ENCODE results near the gene PARD6A.

DNA sequence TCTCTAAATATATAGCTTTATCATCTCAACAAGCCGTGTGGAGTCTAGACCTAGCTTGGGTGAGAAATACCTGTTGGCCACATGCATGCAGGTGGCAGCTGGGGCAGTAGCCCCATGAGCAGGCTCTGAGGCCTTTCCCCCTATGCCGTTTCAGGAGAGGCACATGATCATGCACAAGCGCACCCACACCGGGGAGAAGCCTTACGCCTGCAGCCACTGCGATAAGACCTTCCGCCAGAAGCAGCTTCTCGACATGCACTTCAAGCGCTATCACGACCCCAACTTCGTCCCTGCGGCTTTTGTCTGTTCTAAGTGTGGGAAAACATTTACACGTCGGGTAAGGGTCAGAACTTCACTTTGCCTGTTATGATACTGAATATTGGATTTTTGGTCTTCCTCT, 32.5 kb upstream of the PARD6A start:
- TF ChIP-seq, protein P1, sequence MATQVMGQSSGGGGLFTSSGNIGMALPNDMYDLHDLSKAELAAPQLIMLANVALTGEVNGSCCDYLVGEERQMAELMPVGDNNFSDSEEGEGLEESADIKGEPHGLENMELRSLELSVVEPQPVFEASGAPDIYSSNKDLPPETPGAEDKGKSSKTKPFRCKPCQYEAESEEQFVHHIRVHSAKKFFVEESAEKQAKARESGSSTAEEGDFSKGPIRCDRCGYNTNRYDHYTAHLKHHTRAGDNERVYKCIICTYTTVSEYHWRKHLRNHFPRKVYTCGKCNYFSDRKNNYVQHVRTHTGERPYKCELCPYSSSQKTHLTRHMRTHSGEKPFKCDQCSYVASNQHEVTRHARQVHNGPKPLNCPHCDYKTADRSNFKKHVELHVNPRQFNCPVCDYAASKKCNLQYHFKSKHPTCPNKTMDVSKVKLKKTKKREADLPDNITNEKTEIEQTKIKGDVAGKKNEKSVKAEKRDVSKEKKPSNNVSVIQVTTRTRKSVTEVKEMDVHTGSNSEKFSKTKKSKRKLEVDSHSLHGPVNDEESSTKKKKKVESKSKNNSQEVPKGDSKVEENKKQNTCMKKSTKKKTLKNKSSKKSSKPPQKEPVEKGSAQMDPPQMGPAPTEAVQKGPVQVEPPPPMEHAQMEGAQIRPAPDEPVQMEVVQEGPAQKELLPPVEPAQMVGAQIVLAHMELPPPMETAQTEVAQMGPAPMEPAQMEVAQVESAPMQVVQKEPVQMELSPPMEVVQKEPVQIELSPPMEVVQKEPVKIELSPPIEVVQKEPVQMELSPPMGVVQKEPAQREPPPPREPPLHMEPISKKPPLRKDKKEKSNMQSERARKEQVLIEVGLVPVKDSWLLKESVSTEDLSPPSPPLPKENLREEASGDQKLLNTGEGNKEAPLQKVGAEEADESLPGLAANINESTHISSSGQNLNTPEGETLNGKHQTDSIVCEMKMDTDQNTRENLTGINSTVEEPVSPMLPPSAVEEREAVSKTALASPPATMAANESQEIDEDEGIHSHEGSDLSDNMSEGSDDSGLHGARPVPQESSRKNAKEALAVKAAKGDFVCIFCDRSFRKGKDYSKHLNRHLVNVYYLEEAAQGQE (IDR thresholded peaks at IDR 0.05; ENCODE audit: low read depth), result no peak
- TF ChIP-seq CEBPB (IDR thresholded peaks at IDR 0.05) (no peak), RAD21 (IDR thresholded peaks at IDR 0.05; ENCODE audit: low read depth) (no peak), EP300 (IDR thresholded peaks at IDR 0.05; ENCODE audit: borderline replicate concordance) (no peak), TCF12 (IDR thresholded peaks at IDR 0.05; ENCODE audit: low read depth) (no peak), ZBTB7A (IDR thresholded peaks at IDR 0.05; ENCODE audit: low read depth) (no peak), FOXM1 (IDR thresholded peaks at IDR 0.05; ENCODE audit: borderline replicate concordance, low read depth) (no peak)
